ENCODE data around the gene LRCH4. TPM values are rescaled to one million over a fixed set of nuclear protein-coding genes. Genes with fewer than 3 reads are reported as not detected.

Gene LRCH4
- total and polyA plus RNA-seq, 9 of the 15 experiments (the other 6 are each of a cell fraction or from before 2014, with no cell fraction given), result 0.06 to 63.3 (median 15.0) TPM

DNA sequence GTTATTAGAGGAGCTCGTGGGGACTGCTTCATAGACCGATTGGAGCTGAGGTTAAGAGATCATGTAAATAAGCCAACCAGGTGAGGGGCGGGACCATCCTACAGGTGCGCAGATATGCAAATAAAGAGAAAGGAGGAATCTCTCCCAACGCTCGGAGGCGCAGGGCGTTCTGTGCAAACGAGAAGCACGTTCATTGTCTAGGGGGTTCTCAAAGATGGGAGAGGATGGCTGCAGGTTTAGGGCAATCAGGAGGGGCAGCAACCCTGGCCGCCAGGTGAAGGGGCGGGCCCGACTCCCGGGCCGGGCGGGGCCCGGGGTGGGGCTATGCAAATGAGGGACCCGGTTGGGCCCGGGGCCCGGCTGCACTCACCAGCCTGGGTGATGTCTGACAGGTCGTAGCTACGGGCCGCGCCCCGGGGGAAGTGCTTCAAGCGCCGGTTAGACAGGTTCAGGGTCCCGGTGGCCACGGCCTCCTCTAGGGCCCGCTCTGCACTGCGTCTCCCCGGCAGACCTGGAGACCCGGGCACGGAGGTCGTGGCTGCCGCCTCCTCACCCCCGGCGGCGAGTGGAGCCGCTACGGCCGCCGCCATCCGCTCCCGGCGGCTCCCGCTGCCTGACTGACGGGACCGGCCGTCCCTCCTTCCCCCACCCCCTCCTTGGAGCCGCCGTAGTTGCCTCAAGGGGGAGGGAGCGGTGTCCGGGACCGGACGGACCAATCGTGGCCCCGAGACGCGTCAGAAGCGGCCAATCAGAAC is at the start of gene LRCH4 (continued):
- TF ChIP-seq, protein P1, sequence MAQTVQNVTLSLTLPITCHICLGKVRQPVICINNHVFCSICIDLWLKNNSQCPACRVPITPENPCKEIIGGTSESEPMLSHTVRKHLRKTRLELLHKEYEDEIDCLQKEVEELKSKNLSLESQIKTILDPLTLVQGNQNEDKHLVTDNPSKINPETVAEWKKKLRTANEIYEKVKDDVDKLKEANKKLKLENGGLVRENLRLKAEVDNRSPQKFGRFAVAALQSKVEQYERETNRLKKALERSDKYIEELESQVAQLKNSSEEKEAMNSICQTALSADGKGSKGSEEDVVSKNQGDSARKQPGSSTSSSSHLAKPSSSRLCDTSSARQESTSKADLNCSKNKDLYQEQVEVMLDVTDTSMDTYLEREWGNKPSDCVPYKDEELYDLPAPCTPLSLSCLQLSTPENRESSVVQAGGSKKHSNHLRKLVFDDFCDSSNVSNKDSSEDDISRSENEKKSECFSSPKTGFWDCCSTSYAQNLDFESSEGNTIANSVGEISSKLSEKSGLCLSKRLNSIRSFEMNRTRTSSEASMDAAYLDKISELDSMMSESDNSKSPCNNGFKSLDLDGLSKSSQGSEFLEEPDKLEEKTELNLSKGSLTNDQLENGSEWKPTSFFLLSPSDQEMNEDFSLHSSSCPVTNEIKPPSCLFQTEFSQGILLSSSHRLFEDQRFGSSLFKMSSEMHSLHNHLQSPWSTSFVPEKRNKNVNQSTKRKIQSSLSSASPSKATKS (CRISPR knock-in tag; IDR thresholded peaks at IDR 0.05), result no peak
- no peak for TF ChIP-seq ZNF143 (CRISPR knock-in tag; IDR thresholded peaks at IDR 0.05)
- TF ChIP-seq, protein P2, sequence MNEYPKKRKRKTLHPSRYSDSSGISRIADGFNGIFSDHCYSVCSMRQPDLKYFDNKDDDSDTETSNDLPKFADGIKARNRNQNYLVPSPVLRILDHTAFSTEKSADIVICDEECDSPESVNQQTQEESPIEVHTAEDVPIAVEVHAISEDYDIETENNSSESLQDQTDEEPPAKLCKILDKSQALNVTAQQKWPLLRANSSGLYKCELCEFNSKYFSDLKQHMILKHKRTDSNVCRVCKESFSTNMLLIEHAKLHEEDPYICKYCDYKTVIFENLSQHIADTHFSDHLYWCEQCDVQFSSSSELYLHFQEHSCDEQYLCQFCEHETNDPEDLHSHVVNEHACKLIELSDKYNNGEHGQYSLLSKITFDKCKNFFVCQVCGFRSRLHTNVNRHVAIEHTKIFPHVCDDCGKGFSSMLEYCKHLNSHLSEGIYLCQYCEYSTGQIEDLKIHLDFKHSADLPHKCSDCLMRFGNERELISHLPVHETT (CRISPR knock-in tag; conservative IDR thresholded peaks at IDR 0.05 in 1 of 2, IDR thresholded peaks at IDR 0.05 in 1 of 2), result peak in 1 of 2 experiments; percentile 97; a peak in 2 of 4 replicates
- no peak; the same call in 1 of the 2 replicates for TF ChIP-seq SREBF1 (IDR thresholded peaks at IDR 0.05; ENCODE audit: borderline replicate concordance, low read depth, low read length)
- TF ChIP-seq IFI16 (CRISPR knock-in tag; IDR thresholded peaks at IDR 0.05), result no peak
- TF ChIP-seq, protein P3, sequence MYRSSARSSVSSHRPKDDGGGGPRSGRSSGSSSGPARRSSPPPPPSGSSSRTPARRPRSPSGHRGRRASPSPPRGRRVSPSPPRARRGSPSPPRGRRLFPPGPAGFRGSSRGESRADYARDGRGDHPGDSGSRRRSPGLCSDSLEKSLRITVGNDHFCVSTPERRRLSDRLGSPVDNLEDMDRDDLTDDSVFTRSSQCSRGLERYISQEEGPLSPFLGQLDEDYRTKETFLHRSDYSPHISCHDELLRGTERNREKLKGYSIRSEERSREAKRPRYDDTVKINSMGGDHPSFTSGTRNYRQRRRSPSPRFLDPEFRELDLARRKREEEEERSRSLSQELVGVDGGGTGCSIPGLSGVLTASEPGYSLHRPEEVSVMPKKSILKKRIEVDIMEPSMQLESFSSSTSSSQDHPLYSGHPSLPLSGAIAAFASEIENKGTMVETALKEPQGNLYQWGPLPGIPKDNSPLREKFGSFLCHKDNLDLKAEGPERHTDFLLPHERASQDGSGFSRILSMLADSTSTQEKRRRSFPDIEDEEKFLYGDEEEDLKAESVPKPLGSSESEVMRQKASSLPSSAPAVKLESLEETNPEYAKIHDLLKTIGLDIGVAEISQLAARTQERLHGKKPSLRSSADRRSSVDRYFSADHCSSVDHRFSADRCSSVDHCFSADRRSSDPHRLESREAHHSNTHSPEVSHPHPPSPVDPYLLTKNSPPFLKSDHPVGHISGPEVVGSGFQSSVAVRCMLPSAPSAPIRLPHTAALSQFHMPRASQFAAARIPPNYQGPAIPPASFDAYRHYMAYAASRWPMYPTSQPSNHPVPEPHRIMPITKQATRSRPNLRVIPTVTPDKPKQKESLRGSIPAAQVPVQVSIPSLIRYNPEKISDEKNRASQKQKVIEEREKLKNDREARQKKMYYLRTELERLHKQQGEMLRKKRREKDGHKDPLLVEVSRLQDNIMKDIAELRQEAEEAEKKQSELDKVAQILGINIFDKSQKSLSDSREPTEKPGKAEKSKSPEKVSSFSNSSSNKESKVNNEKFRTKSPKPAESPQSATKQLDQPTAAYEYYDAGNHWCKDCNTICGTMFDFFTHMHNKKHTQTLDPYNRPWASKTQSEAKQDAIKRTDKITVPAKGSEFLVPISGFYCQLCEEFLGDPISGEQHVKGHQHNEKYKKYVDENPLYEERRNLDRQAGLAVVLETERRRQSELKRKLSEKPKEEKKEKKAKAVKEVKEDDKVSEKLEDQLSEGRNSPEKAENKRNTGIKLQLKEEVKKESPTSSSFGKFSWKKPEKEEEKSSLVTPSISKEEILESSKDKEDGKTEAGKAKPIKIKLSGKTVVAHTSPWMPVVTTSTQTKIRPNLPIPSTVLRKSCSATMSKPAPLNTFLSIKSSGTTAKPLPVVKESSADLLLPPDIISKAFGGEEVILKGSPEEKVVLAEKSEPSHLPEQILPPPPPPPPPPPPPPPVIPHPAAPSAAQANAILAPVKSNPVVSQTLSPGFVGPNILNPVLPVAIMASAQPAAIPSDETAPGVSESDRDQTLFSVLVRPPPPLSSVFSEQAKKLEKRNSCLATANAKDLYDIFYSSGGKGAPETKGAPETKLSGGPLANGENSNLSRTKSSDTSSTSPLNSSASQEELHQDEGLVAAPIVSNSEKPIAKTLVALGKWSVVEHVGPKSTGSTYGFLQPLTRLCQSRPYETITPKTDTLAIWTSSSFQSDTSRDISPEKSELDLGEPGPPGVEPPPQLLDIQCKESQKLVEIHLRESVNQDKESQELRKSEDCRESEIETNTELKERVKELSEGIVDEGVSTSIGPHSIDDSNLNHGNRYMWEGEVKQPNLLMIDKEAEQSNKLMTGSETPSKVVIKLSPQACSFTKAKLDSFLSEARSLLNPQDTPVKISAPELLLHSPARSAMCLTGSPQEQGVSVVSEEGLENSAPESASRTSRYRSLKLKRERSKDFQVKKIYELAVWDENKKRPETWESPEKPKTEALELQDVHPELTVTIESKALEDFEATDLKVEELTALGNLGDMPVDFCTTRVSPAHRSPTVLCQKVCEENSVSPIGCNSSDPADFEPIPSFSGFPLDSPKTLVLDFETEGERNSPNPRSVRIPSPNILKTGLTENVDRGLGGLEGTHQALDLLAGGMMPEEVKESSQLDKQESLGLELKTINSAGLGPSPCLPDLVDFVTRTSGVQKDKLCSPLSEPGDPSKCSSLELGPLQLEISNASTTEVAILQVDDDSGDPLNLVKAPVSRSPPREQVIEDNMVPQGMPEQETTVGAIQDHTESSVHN (IDR thresholded peaks at IDR 0.05; ENCODE audit: borderline replicate concordance in 1 of 2, low read depth in 1 of 2), result no peak

Measured in K562 (cell line).